Heart left ventricle (tissue), 13 donors: ENCODE data around the gene CERKL.

Experiments used
- CTCF ChIP-seq, 12 donors: fragments of 200-600 bp; sonication (generic) in 4 of 12; IDR thresholded peaks; one replicate each; pipeline versions ENCODE4 v1.5.0 to v1.8.0; 2018 to 2022; ENCODE audit warnings: antibody characterized with exemption in 12 of 12, mild to moderate bottlenecking in 5 of 12
- POLR2A ChIP-seq, 2 donors: fragments of 450-650 bp; IDR thresholded peaks; one replicate each; pipeline ENCODE4 v1.6.1; 2017; ENCODE audit warnings: antibody characterized with exemption in 2 of 2, mild to moderate bottlenecking in 2 of 2, moderate library complexity in 2 of 2
- donor health status: ischemic (EF 13 %, LVEDD 7.1; RV severe dilation, severe dysfunction).
- donor health status: DM: no; HTN: yes; CAD: no.
- donor health status: DM: no; HTN: no; CAD: no.
- donor health status: ischemic (EF 25% LVEDD 6.9; RV normal size, moderate dysfunction).
- donor health status: ischemic (EF 25% LVEDD 5.7; RV mildly dilated, moderate dysfunction).
- donor health status: ischemic (EF 35%, LVEDD 5.7; RV mildly dilated, moderate dysfunction).
- donor health status: nonischemic (EF 11% LVEDD 7.7; RV severe dilation, severe dysfunction).
- donor health status: DM: yes; HTN: yes; CAD: no.
- donor health status: PGD.
- donor health status: ischemic (EF 29% LVEDD 5.4; RV normal size, mild dysfunction).
- donor health status: nonischemic (EF 23%, LVEDD 6.1; RV moderate dilation, normal function).

DNA sequence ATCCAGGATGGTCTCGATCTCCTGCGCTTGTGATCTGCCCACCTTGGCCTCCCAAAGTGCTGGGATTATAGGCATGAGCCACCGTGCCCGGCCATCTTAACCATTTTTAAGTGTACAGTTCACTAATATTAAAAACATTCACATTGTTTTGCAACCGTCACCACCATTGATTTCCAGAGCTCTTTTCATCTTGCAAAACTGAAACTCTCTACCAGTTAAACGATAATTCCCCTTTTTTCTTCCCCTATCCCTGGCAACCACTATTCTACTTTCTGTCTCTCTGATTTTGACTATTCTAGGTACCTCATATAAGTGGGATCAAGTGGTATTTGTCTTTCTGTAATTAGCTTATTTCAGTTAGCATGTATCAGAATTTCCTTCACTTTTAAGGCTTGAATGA, 40.2 kb upstream of the CERKL start:
- no peak for TF ChIP-seq CTCF (IDR thresholded peaks at IDR 0.05)
- no peak for TF ChIP-seq POLR2A (IDR thresholded peaks at IDR 0.05)
